WTC11 (cell line): ENCODE data around the gene MED12L. TPM values are rescaled to one million over a fixed set of nuclear protein-coding genes. Genes with fewer than 3 reads are reported as not detected.

Experiments used
- ATAC-seq: fragments of 200-7000 bp; cut with Tn5 transposase; 2 replicates; pipeline ENCODE4 v1.10.0; 2021; ENCODE audit warnings: mild to moderate bottlenecking, moderate library complexity
- CTCF ChIA-PET: fragments of 300-600 bp; sonication (Branson Sonifier 250); formaldehyde crosslinking; loops from one replicate; lab custom pipeline; 2021; ENCODE audit warnings: antibody characterized with exemption; lab: Charles Lee
- POLR2A ChIA-PET: fragments of 350-600 bp; sonication (Branson Sonifier 250); formaldehyde crosslinking; loops from one replicate; lab custom pipeline; 2021; ENCODE audit warnings: antibody characterized with exemption; lab: Charles Lee
- DNase-seq: peaks from one replicate; pipeline ENCODE4 v3.0.0; 2021; ENCODE audit warnings: low spot score
- H3K27ac Mint-ChIP-seq: 2 replicates; pipeline ENCODE4 v1.8.0; 2021; ENCODE audit warnings: mixed read lengths
- H3K27me3 Mint-ChIP-seq: 2 replicates; pipeline ENCODE4 v1.8.0; 2021; ENCODE audit warnings: low read depth, mild to moderate bottlenecking, moderate library complexity, mixed read lengths
- H3K36me3 Mint-ChIP-seq: 2 replicates; pipeline ENCODE4 v1.8.0; 2021; ENCODE audit warnings: mixed read lengths
- H3K4me1 Mint-ChIP-seq: 2 replicates; pipeline ENCODE4 v1.8.0; 2022; ENCODE audit warnings: mixed read lengths
- H3K4me3 Mint-ChIP-seq: 2 replicates; pipeline ENCODE4 v1.8.0; 2021; ENCODE audit warnings: mild to moderate bottlenecking, moderate library complexity, mixed read lengths
- H3K9me3 Mint-ChIP-seq: 2 replicates; pipeline ENCODE4 v1.8.0; 2021; ENCODE audit warnings: mixed read lengths
- AR ChIP-seq: fragments of 250-450 bp; sonication (Bioruptor Pico); IDR thresholded peaks from 2 replicates; pipeline ENCODE4 v1.9.0; 2021; ENCODE audit warnings: mild to moderate bottlenecking
- ATF3 ChIP-seq: sonication (generic); formaldehyde crosslinking; conservative IDR thresholded peaks from 2 replicates; pipeline ENCODE4 v1.8.1; 2022; ENCODE audit warnings: mild to moderate bottlenecking, missing genetic modification reagents
- CDX4 ChIP-seq: fragments of 250-450 bp; sonication (Bioruptor Pico); IDR thresholded peaks from 2 replicates; pipeline ENCODE4 v1.9.0; 2021; ENCODE audit warnings: moderate library complexity, mild to moderate bottlenecking, inconsistent platforms, borderline replicate concordance
- FOXK1 ChIP-seq: sonication (generic); formaldehyde crosslinking; IDR thresholded peaks from 2 replicates; pipeline ENCODE4 v1.8.0; 2022; ENCODE audit warnings: mild to moderate bottlenecking, moderate library complexity, missing genetic modification reagents
- GABPB1 ChIP-seq: sonication (generic); formaldehyde crosslinking; IDR thresholded peaks from 2 replicates; pipeline ENCODE4 v1.8.1; 2023; ENCODE audit warnings: mild to moderate bottlenecking, missing genetic modification reagents
- GTF2I ChIP-seq: fragments of 250-450 bp; sonication (Bioruptor Pico); conservative IDR thresholded peaks from 2 replicates; pipeline ENCODE4 v1.4.0; 2021; ENCODE audit warnings: mild to moderate bottlenecking
- HMGXB4 ChIP-seq: sonication (generic); formaldehyde crosslinking; IDR thresholded peaks from 2 replicates; pipeline ENCODE4 v1.8.1; 2023; ENCODE audit warnings: mild to moderate bottlenecking, moderate library complexity, missing genetic modification reagents
- MLX ChIP-seq: sonication (generic); formaldehyde crosslinking; IDR thresholded peaks from 2 replicates; pipeline ENCODE4 v1.8.1; 2023; ENCODE audit warnings: mild to moderate bottlenecking, missing genetic modification reagents, moderate library complexity
- NR1H2 ChIP-seq: sonication (generic); formaldehyde crosslinking; IDR thresholded peaks from 2 replicates; pipeline ENCODE4 v1.9.0; 2021; ENCODE audit warnings: mild to moderate bottlenecking, moderate library complexity, missing genetic modification reagents
- PRDM15 ChIP-seq: sonication (generic); formaldehyde crosslinking; IDR thresholded peaks from 2 replicates; pipeline ENCODE4 v1.8.0; 2022; ENCODE audit warnings: missing genetic modification reagents
- PRRX2 ChIP-seq: fragments of 250-450 bp; sonication (Bioruptor Pico); IDR thresholded peaks from 2 replicates; pipeline ENCODE4 v1.8.0; 2021; ENCODE audit warnings: mild to moderate bottlenecking
- ZNF281 ChIP-seq: sonication (generic); formaldehyde crosslinking; IDR thresholded peaks from 2 replicates; pipeline ENCODE4 v1.8.0; 2023; ENCODE audit warnings: mild to moderate bottlenecking, missing genetic modification reagents
- ZNF396 ChIP-seq: fragments of 250-450 bp; sonication (Bioruptor Pico); IDR thresholded peaks from 2 replicates; pipeline ENCODE4 v1.8.0; 2021; ENCODE audit warnings: mild to moderate bottlenecking, moderate library complexity, borderline replicate concordance
- ZNF423 ChIP-seq: fragments of 250-450 bp; sonication (Bioruptor Pico); IDR thresholded peaks from 2 replicates; pipeline ENCODE4 v2.1.2; 2022; ENCODE audit warnings: mild to moderate bottlenecking, moderate library complexity
- total RNA-seq: library from RNA; stranded (reverse); gene quantifications from 3 replicates; pipeline ENCODE4 v1.2.3, GENCODE V29; 2021

MED12L gene
- total RNA-seq, 1 experiment from 2014 or later, result 27.4 TPM

- H3K4me3 Mint-ChIP-seq, result no peak overlapping the region
- H3K36me3 Mint-ChIP-seq, result no peaks in the 10 kb centered on the region
- H3K27me3 Mint-ChIP-seq, result no peaks in the 10 kb centered on the region
- H3K9me3 Mint-ChIP-seq, result no peaks in the 10 kb centered on the region
- no peak for DNase-seq
- no peak overlapping the region for H3K27ac Mint-ChIP-seq
- H3K4me1 Mint-ChIP-seq, result peaks cover 56% of the 10 kb centered on the region
- ATAC-seq, result peak; percentile 78
- TF ChIP-seq CDX4 (no peak), AR (no peak), FOXK1 (no peak), ZNF396 (no peak), GTF2I (CRISPR knock-in tag) (no peak), ZNF281 (CRISPR knock-in tag) (no peak), ATF3 (no peak), GABPB1 (CRISPR knock-in tag) (no peak), ZNF423 (no peak)
- ChIA-PET CTCF (interaction anchor here (1.2 kb wide), 1 partner anchor 130 kb away, joined by 3 read pairs; no protein-coding TSS in a partner anchor), POLR2A (no interaction called here)
These were observed 227.5 kb downstream of the MED12L start for GRCh38 chr3:151312972-151313371.

- H3K9me3 Mint-ChIP-seq, result no peaks in the 10 kb centered on the region
- ChIA-PET POLR2A (no interaction called here), CTCF (interaction anchor here (0.7 kb wide), 1 partner anchor 8 kb away, joined by 4 read pairs; no protein-coding TSS in a partner anchor)
- TF ChIP-seq MLX (CRISPR knock-in tag), result no peak
- TF ChIP-seq ZNF281 (CRISPR knock-in tag), result no peak
- TF ChIP-seq PRDM15 (CRISPR knock-in tag), result no peak
- TF ChIP-seq HMGXB4 (CRISPR knock-in tag), result no peak
- no peak for TF ChIP-seq AR
- TF ChIP-seq PRRX2, result no peak
- TF ChIP-seq NR1H2, result no peak
- H3K27ac Mint-ChIP-seq, result no peak overlapping the region
- no peak for ATAC-seq
- H3K36me3 Mint-ChIP-seq, result no peaks in the 10 kb centered on the region
- peaks cover 59% of the 10 kb centered on the region for H3K4me1 Mint-ChIP-seq
- DNase-seq, result no peak
- H3K27me3 Mint-ChIP-seq, result no peaks in the 10 kb centered on the region
- H3K4me3 Mint-ChIP-seq, result no peak overlapping the region
These were observed 228.7 kb downstream of the MED12L start for GRCh38 chr3:151314137-151314536.
